H1 (cell line): Measurements from ENCODE around the gene MBD3L5. TPM values are rescaled to one million over a fixed set of nuclear protein-coding genes. Genes with fewer than 3 reads are reported as not detected.

ENCODE experiments used
- CTCF ChIA-PET: fragments of 300-600 bp; sonication (Branson Sonifier 250); formaldehyde crosslinking; loops from one replicate; lab custom pipeline; 2021; ENCODE audit not compliant: partially characterized antibody; lab: Charles Lee
- POLR2A ChIA-PET: fragments of 300-600 bp; sonication (Branson Sonifier 250); formaldehyde crosslinking; loops from one replicate; lab custom pipeline; 2021; ENCODE audit warnings: inconsistent platforms; ENCODE audit not compliant: partially characterized antibody; lab: Charles Lee
- DNase-seq, 2 experiments: peaks; one replicate each; pipeline versions ENCODE4 v3.0.0 to v3.0.0-alpha.2; 2010 to 2022; ENCODE audit warnings: low spot score in 2 of 2, low read depth in 1 of 2, mixed read lengths in 1 of 2
- FAIRE-seq: peaks from 2 replicates; lab custom pipeline; 2011; peaks lifted over from hg19 to GRCh38; lab: Jason Lieb, UNC
- H2AFZ ChIP-seq: 2 replicates; pipeline ENCODE4 v1.8.1; 2012; ENCODE audit warnings: low read length, inconsistent platforms
- H2AK5ac ChIP-seq: 2 replicates; pipeline ENCODE4 v1.6.1; 2013; ENCODE audit warnings: low read depth, low read length
- H2BK120ac ChIP-seq: replicated peaks from 2 replicates; pipeline ENCODE3; 2013; ENCODE audit warnings: low read depth, low read length, inconsistent platforms
- H2BK12ac ChIP-seq: 2 replicates; pipeline ENCODE4 v1.6.1; 2013; ENCODE audit warnings: low read depth, low read length
- H2BK15ac ChIP-seq: 2 replicates; pipeline ENCODE4 v1.6.1; 2013; ENCODE audit warnings: low read length
- H2BK20ac ChIP-seq: 2 replicates; pipeline ENCODE4 v1.6.1; 2013; ENCODE audit warnings: low read length
- H2BK5ac ChIP-seq: 2 replicates; pipeline ENCODE4 v1.6.1; 2013; ENCODE audit warnings: low read depth, low read length
- H3K14ac ChIP-seq: 2 replicates; pipeline ENCODE4 v1.6.1; 2013; ENCODE audit warnings: inconsistent platforms; ENCODE audit not compliant: insufficient read length
- H3K18ac ChIP-seq: 2 replicates; pipeline ENCODE4 v1.6.1; 2013; ENCODE audit warnings: low read length; ENCODE audit errors: extremely low read depth
- H3K23ac ChIP-seq: 2 replicates; pipeline ENCODE4 v1.6.1; 2013; ENCODE audit warnings: inconsistent platforms; ENCODE audit not compliant: insufficient read length
- H3K23me2 ChIP-seq: 2 replicates; pipeline ENCODE4 v1.6.1; 2013; ENCODE audit warnings: low read depth, low read length
- H3K27ac ChIP-seq: 2 replicates; pipeline ENCODE4 v1.6.1; 2011; ENCODE audit warnings: low read depth, low read length, inconsistent platforms
- H3K27me3 ChIP-seq, 4 experiments: replicated peaks in 1 of 4; 1 replicate in 1 of 4; 2 replicates in 3 of 4; pipeline versions ENCODE4 v1.6.1 to v1.8.1; 2011 to 2013; ENCODE audit warnings: low read length in 3 of 4, mild to moderate bottlenecking in 3 of 4, inconsistent platforms in 2 of 4, mixed read lengths in 2 of 4, moderate library complexity in 1 of 4; ENCODE audit not compliant: control insufficient read depth in 3 of 4, insufficient read depth in 3 of 4; ENCODE audit errors: extremely low read depth in 1 of 4
- H3K36me3 ChIP-seq, 4 experiments: 2 replicates each; pipeline versions ENCODE4 v1.6.1 to v1.8.1; 2011 to 2013; ENCODE audit warnings: mild to moderate bottlenecking in 4 of 4, low read length in 3 of 4, moderate library complexity in 2 of 4, control low read depth in 1 of 4, inconsistent platforms in 1 of 4; ENCODE audit not compliant: insufficient read depth in 4 of 4, control insufficient read depth in 2 of 4
- H3K4ac ChIP-seq: replicated peaks from 2 replicates; pipeline ENCODE3; 2013; ENCODE audit warnings: low read length, low read depth, mixed read lengths, inconsistent platforms; ENCODE audit not compliant: insufficient read length
- H3K4me1 ChIP-seq, 4 experiments: replicated peaks in 1 of 4; 1 replicate in 1 of 4; 2 replicates in 3 of 4; pipeline versions ENCODE4 v1.6.1 to v1.8.1; 2011 to 2013; ENCODE audit warnings: low read length in 3 of 4, inconsistent platforms in 2 of 4, mixed read lengths in 1 of 4; ENCODE audit not compliant: insufficient read depth in 4 of 4, control insufficient read depth in 3 of 4
- H3K4me2 ChIP-seq, 2 experiments: 2 replicates each; pipeline versions ENCODE4 v1.6.1 to v1.8.1; 2011 to 2013; ENCODE audit warnings: low read depth in 2 of 2, low read length in 2 of 2, control low read depth in 1 of 2, inconsistent platforms in 1 of 2, mild to moderate bottlenecking in 1 of 2; ENCODE audit not compliant: insufficient read depth in 1 of 2
- H3K4me3 ChIP-seq, 4 experiments: fragments of 200-600, 300-600 bp in 1 of 4; sonication (generic), shearing (Covaris generic), sonication (Bioruptor Twin) in 1 of 4; 2 replicates each; pipeline versions ENCODE4 v1.5.1 to v1.8.1; 2011 to 2016; ENCODE audit warnings: low read length in 4 of 4, low read depth in 3 of 4, control low read depth in 2 of 4, inconsistent platforms in 2 of 4, mild to moderate bottlenecking in 2 of 4, mixed read lengths in 1 of 4, moderate library complexity in 1 of 4; ENCODE audit not compliant: insufficient read depth in 2 of 4; ENCODE audit errors: extremely low read depth in 1 of 4
- H3K56ac ChIP-seq: replicated peaks from 2 replicates; pipeline ENCODE3; 2013; ENCODE audit warnings: low read depth, mild to moderate bottlenecking, mixed read lengths, low read length, inconsistent platforms; ENCODE audit not compliant: insufficient read length
- H3K79me1 ChIP-seq: 2 replicates; pipeline ENCODE4 v1.6.1; 2013; ENCODE audit warnings: low read depth, low read length, control low read depth
- H3K79me2 ChIP-seq, 2 experiments: 2 replicates each; pipeline versions ENCODE4 v1.6.1 to v1.8.1; 2012 to 2013; ENCODE audit warnings: low read length in 2 of 2, mild to moderate bottlenecking in 2 of 2, inconsistent platforms in 1 of 2; ENCODE audit not compliant: insufficient read depth in 2 of 2, control insufficient read depth in 1 of 2
- H3K9ac ChIP-seq, 4 experiments: replicated peaks in 1 of 4; 1 replicate in 1 of 4; 2 replicates in 3 of 4; pipeline versions ENCODE4 v1.6.1 to v1.8.1; 2011 to 2013; ENCODE audit warnings: low read depth in 3 of 4, low read length in 3 of 4, control low read depth in 2 of 4, mild to moderate bottlenecking in 2 of 4, moderate library complexity in 2 of 4, inconsistent platforms in 1 of 4; ENCODE audit errors: extremely low read depth in 1 of 4
- H3K9me3 ChIP-seq, 2 experiments: 2 replicates each; pipeline versions ENCODE4 v1.6.1 to v1.8.1; 2012 to 2013; ENCODE audit warnings: mild to moderate bottlenecking in 2 of 2, moderate library complexity in 2 of 2, control low read depth in 1 of 2, inconsistent platforms in 1 of 2, low read depth in 1 of 2, low read length in 1 of 2, mixed read lengths in 1 of 2; ENCODE audit not compliant: insufficient read depth in 2 of 2
- H4K20me1 ChIP-seq, 2 experiments: replicated peaks in 1 of 2; 2 replicates each; pipeline versions ENCODE3 to v1.8.1; 2011 to 2013; ENCODE audit warnings: inconsistent platforms in 2 of 2, low read length in 2 of 2, mild to moderate bottlenecking in 1 of 2; ENCODE audit not compliant: insufficient read depth in 2 of 2, control insufficient read depth in 1 of 2
- H4K5ac ChIP-seq: 2 replicates; pipeline ENCODE4 v1.6.1; 2013; ENCODE audit warnings: low read length, low read depth, mixed read lengths, inconsistent platforms; ENCODE audit not compliant: insufficient read length
- H4K8ac ChIP-seq: 2 replicates; pipeline ENCODE4 v1.8.0; 2013; ENCODE audit warnings: mild to moderate bottlenecking, moderate library complexity, low read length, inconsistent platforms; ENCODE audit not compliant: insufficient read depth; ENCODE audit errors: extremely low read depth
- H4K91ac ChIP-seq: replicated peaks from 2 replicates; pipeline ENCODE3; 2013; ENCODE audit warnings: low read length, mixed read lengths, inconsistent platforms; ENCODE audit not compliant: insufficient read length
- ASH2L ChIP-seq: fragments of 200-600, 300-600 bp; sonication (generic); IDR thresholded peaks from one replicate; pipeline ENCODE4 v1.7.1; 2017; ENCODE audit warnings: low read length
- BACH1 ChIP-seq: IDR thresholded peaks from 2 replicates; pipeline ENCODE4 v1.6.1; 2012; ENCODE audit warnings: low read length, improper control_type of control experiment
- BRCA1 ChIP-seq: IDR thresholded peaks from 2 replicates; pipeline ENCODE4 v1.6.1; 2012; ENCODE audit warnings: low read depth, low read length, improper control_type of control experiment
- CBX8 ChIP-seq: fragments of 300-800, 300-1000 bp; sonication (generic); IDR thresholded peaks from 2 replicates; pipeline ENCODE4 v1.7.1; 2016; ENCODE audit warnings: low read depth, low read length, borderline replicate concordance
- HDAC6 ChIP-seq: IDR thresholded peaks from one replicate; pipeline ENCODE4 v1.7.1; 2012; ENCODE audit warnings: low read depth, mild to moderate bottlenecking, inconsistent platforms, low read length, moderate library complexity
- JUND ChIP-seq: IDR thresholded peaks from 2 replicates; pipeline ENCODE4 v1.6.1; 2011; ENCODE audit warnings: mild to moderate bottlenecking, improper control_type of control experiment, low read length
- KDM5A ChIP-seq: fragments of 200-600 bp; IDR thresholded peaks from 2 replicates; pipeline ENCODE4 v1.7.1; 2012; ENCODE audit warnings: mild to moderate bottlenecking, low read length, inconsistent platforms, mixed read lengths
- MAFK ChIP-seq: IDR thresholded peaks from 2 replicates; pipeline ENCODE4 v1.6.1; 2012; ENCODE audit warnings: low read depth, mild to moderate bottlenecking, improper control_type of control experiment, low read length
- NRF1 ChIP-seq: IDR thresholded peaks from 2 replicates; pipeline ENCODE4 v1.6.1; 2011; ENCODE audit warnings: mild to moderate bottlenecking, low read depth, low read length, improper control_type of control experiment
- SIN3A ChIP-seq, 2 experiments: IDR thresholded peaks in 1 of 2; conservative IDR thresholded peaks in 1 of 2; 2 replicates each; pipeline ENCODE4 v1.6.1; 2011 to 2012; ENCODE audit warnings: low read length in 2 of 2, improper control_type of control experiment in 1 of 2, low read depth in 1 of 2, mild to moderate bottlenecking in 1 of 2
- SUZ12 ChIP-seq: fragments of 200-600 bp; sonication (generic); IDR thresholded peaks from 2 replicates; pipeline ENCODE4 v1.6.1; 2012; ENCODE audit warnings: mild to moderate bottlenecking, inconsistent platforms, low read length, moderate library complexity, mixed read lengths
- TAF7 ChIP-seq: optimal IDR thresholded peaks from 2 replicates; pipeline ENCODE3; 2011; ENCODE audit warnings: low read depth, mild to moderate bottlenecking, inconsistent platforms, low read length, moderate library complexity, borderline replicate concordance
- whole genome bisulfite sequencing, 2 experiments: shearing (Covaris generic) in 1 of 2; methylation state at CpG; one replicate each; pipeline versions ENCODE4 v1.1.6 to v1.1.7; 2013 to 2015; ENCODE audit warnings: low lambda C conversion rate in 2 of 2, mixed read lengths in 2 of 2, inconsistent platforms in 1 of 2, low coverage in 1 of 2, missing lambda C conversion rate in 1 of 2; ENCODE audit not compliant: insufficient replicate concordance in 2 of 2, insufficient coverage in 1 of 2, insufficient read length in 1 of 2; ENCODE audit errors: extremely low coverage in 1 of 2, missing lambda C conversion rate in 1 of 2; 5-methylcytosine and 5-hydroxymethylcytosine counted together
- polyA plus RNA-seq, 7 experiments: library from polyadenylated mRNA; depleted of rRNA in 3 of 7; stranded (reverse) in 5 of 7; unstranded in 2 of 7; fragments of >200 nt in 5 of 7; fragments of 200-250 nt in 2 of 7; gene quantifications; 1 replicate in 5 of 7; 2 replicates in 1 of 7; 4 replicates in 1 of 7; pipeline versions ENCODE4 v1.2.1 to v1.2.3, GENCODE V29; 2011 to 2013; ENCODE audit warnings: missing spikeins in 2 of 7, mixed read lengths in 2 of 7
- total RNA-seq: library from RNA; stranded (reverse); fragmentation: NEBNext Ultra II Directional; extraction: Animal tissue kit (Norgen Biotek cat#: 25700); gene quantifications from 2 replicates; pipeline ENCODE4 v1.2.1, GENCODE V29; 2021

MBD3L5 gene
- total and polyA plus RNA-seq, 2 of the 8 experiments (the other 6 are each of a cell fraction or from before 2014, with no cell fraction given), result not detected

- Histone ChIP-seq H4K20me1 (no peaks in the 10 kb centered on the region), H2AK5ac (no peak overlapping the region), H2AFZ (no peak overlapping the region)
- TF ChIP-seq HDAC6, result no peak
- no peak for TF ChIP-seq KDM5A
- no peak for TF ChIP-seq ASH2L
- TF ChIP-seq JUND, result no peak
- TF ChIP-seq TAF7, result no peak
- no peak for TF ChIP-seq SUZ12
- TF ChIP-seq MAFK, result no peak
- no peak for TF ChIP-seq NRF1
- no peak for TF ChIP-seq BACH1
- TF ChIP-seq CBX8, result no peak
- no peak for TF ChIP-seq BRCA1
- no peak for TF ChIP-seq SIN3A (conservative IDR thresholded peaks at IDR 0.05 in 1 of 2, IDR thresholded peaks at IDR 0.05 in 1 of 2; ENCODE audit: low read depth in 1 of 2, low read length in 2 of 2)
- TF ChIP-seq, all 59 proteins: peak for 0
- no peaks in the 10 kb centered on the region; a peak in 1 of 8 replicates for H3K36me3 ChIP-seq
- DNase-seq (no peak), FAIRE-seq (no peak)
- H3K79me2 ChIP-seq, result no peaks in the 10 kb centered on the region
- H3K18ac ChIP-seq, result no peak overlapping the region
- H2BK120ac ChIP-seq, result no peak overlapping the region
- H3K56ac ChIP-seq, result no peak overlapping the region
- H3K9ac ChIP-seq, result no peak overlapping the region
- CTCF ChIA-PET, result interaction anchor here (1.2 kb wide), 1 partner anchor 16 kb away, joined by 3 read pairs; no protein-coding TSS in a partner anchor
- no peak overlapping the region for H2BK15ac ChIP-seq
- no peak overlapping the region for H3K4me2 ChIP-seq
- no peak overlapping the region for H4K5ac ChIP-seq
- H3K27me3 ChIP-seq, result no peaks in the 10 kb centered on the region
- no peak overlapping the region for H3K23ac ChIP-seq
- H4K8ac ChIP-seq, result no peak overlapping the region
- H3K4ac ChIP-seq, result no peak overlapping the region
- no peak overlapping the region for H3K27ac ChIP-seq
- H3K4me1 ChIP-seq, result no peaks in the 10 kb centered on the region
- no peak overlapping the region for H2BK5ac ChIP-seq
- H2BK20ac ChIP-seq, result no peak overlapping the region
- H4K91ac ChIP-seq, result no peak overlapping the region
- H3K23me2 ChIP-seq, result no peaks in the 10 kb centered on the region
- no peak overlapping the region for H3K4me3 ChIP-seq
- H3K14ac ChIP-seq, result no peak overlapping the region
- WGBS, 2 experiments, result 68% methylated on average over 3 of the region's 3 CpGs; no CpG with 5 or more reads in 1 of the 2 experiments
- POLR2A ChIA-PET, result no interaction called here
- H3K79me1 ChIP-seq, result no peaks in the 10 kb centered on the region
- no peak overlapping the region for H2BK12ac ChIP-seq
- H3K9me3 ChIP-seq, result peaks cover 55 to 73% of the 10 kb centered on the region in 2 experiments
These were observed 42.1 kb upstream of the MBD3L5 start for GRCh38 chr19:6988257-6988656.
